GM18526 (cell line): Measurements from ENCODE around the gene TTC16.

Experiments
- POLR2A ChIP-seq: IDR thresholded peaks from 3 replicates; pipeline ENCODE4 v1.6.1; 2011; ENCODE audit not compliant: insufficient read length; ENCODE audit errors: extremely low read depth

Gene TTC16

DNA sequence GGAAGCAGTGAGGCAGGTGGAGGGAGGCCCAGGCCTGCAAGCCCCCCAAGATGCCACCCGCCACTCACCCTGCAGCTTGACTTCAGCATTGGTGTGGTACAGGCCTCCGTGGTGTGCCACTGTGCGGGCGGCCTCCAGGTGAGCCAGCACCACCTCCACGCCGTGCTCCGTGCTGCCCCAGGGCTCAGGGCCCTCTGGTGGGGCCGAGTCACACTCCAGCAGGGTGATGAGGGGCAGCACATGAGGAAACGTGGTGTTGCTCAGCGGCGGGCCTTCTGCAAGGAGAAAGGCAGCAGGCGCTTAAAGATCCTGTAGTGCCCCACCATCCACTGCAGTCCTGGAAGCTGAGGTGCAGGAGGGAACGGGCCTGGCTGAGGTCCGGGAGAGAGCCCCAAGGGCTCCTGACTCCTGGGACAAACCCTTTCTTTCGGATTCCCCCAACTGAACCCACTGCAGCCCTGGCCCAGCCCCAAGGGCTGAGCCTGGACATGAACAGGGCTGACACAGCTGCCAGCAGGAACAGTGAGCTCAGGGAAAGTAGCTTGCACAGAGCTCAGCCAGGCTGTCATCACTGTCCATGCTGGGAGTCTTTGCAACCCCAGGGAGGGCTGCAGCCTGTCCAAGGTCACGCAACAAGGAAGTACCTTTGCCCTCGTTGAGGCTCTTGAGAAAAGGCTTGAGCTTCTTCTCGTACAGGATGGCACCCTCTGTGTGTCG lies 23.9 kb downstream of the TTC16 start:
- no peak for TF ChIP-seq POLR2A

DNA sequence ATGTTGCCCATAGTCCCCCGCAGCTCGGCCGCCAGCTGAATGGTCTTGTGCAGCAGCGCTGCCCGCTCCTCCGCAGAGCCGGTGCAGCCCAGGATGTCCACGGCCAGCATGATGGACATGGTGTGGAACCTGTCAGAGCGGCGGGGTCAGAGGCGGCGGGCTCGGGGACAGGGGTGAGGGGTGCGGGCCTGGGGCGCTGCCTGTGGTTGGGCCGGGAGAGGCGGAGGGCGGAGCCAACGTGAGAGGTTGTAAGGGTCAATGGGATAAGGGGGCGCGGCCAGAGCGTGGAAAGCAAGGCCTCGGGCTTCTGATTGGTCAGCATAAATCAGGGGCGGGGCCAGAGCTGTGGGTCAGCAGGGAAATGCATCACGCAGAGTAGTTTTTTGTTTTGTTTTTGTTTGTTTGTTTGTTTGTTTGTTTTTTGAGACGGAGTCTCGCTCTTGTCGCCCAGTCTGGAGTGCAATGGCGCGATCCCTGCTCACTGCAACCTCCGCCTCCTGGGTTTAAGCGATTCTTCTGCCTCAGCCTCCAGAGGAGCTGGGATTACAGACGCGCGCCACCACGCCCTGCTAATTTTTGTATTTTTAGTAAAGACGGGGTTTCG lies 26.1 kb downstream of the TTC16 start:
- TF ChIP-seq POLR2A, result no peak

DNA sequence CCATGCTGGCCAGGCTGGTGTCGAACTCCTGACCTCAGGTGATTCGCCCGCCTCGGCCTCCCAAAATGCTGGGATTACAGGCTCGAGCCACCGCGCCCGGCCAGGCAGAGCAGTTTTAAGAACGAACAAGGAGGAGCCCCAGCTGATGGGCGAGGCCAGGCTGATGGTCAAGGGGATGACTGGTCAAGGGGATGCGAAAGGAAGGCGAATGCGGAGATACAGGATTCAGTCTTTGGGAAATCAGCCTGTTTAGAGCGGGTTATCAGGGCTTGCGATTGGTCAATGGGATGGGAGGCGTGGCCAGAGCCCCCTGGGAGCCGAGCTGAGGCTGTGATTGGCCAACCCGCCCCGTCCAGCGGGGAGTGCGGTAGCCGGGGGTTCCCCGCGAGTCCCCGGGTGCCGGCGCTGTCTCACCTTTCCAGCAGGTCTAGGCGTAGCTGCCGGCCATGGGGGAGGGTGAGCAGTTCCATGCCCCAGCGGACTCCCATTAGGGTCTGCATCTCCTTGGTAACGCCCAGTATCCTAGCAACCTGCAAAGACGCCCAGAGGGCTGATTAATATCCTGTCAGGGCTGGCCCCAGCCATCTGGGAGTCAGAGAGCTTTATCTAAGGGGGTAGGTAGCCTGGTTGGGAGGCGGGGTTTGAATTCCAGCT lies 26.7 kb downstream of the TTC16 start:
- TF ChIP-seq POLR2A, result no peak

DNA sequence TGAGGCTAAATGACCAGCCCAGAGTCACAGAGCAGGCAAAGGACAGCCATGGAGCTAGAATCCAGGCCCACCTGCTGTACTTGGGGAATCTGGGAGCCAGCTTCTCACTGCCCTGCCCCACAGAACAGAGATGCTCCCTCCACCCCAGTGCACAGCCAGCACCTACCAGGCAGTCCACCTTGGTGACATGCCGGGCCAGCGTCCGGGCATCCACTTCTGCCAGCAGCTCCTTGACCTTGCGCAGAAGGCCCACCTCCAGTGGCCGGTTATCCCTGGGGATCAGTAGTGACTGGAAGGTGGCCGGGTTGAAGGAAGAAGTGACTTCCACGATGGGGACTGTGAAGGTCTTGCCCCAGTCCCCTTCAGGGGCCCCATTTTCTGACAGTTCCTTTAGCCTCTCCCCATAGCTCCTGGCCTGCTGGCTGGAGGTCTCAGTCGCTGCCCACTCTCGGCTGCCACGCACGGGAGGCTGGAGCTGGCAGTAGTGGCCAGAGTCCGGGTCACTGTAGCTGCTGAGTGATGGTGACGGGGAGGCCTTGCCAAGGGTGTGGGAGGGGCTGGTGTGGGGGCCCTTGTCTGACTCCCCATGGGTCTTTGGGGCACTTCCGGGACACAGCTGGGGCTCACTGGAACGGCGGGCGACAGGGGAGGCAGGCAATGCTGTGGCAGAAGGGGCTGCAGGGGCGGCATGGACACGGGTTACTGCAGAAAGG lies 28.7 kb downstream of the TTC16 start:
- TF ChIP-seq POLR2A, result no peak

DNA sequence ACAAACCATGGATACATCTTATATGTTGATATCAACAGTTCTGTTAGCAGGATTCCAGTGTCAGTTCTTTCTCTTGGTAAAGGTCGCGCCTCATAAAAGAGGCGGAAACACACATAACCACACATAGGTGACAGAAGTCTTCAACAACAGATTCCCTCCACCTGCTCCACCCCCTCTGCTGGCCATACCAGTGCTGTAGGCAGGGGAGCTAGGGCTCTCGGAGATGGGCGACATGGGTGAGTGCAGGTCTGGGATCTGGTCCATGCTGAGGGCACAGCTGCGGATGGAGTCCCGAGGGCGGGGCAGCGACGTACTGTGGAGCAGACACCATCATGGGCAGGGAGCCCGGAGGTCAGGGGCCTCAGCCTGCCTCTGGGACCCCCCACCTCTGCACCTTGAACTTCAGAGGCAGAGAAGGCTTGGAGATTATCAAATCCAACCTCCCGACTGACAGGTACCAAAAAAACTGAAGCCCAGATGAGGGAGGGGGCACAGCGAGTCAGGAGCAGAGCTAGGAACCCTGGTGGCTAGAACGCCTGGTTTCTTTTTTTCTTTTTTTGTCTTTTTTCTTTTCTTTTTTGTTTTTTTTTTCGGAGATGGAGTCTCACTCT lies 31.2 kb downstream of the TTC16 start:
- no peak for TF ChIP-seq POLR2A

DNA sequence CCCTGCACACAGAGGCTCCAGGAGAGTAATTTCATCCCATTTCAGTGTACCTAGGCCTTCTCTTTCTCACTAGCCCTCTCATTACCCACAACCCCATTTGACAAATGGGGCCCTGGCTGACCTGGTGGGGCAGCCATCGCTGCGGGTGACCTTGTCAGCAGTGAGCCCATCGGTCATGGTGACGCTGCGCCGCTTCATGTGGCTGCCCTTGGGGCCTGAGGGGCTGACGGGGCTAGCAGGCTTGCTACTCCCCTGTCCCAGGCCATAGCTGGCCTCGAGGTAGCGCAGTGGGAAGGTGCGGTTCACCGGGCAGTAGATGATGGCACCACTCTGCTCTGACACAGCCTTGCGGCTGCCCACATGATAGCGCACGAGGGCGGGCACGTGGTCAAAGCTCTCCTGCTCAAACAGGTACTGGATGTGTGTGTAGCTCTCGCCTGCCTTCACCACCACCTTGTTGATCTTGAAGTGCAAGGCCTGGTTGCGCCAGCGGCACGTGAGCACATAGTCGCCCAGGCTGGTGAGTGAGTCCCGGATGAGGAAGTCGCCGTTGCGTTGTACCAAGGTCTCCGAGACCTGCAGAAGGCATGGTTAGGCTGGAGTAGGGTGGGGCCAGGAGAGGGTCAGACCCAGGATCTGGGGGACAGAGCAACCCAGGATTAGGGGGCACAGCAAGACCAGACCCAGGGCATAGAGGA lies 33.4 kb downstream of the TTC16 start:
- no peak for TF ChIP-seq POLR2A

DNA sequence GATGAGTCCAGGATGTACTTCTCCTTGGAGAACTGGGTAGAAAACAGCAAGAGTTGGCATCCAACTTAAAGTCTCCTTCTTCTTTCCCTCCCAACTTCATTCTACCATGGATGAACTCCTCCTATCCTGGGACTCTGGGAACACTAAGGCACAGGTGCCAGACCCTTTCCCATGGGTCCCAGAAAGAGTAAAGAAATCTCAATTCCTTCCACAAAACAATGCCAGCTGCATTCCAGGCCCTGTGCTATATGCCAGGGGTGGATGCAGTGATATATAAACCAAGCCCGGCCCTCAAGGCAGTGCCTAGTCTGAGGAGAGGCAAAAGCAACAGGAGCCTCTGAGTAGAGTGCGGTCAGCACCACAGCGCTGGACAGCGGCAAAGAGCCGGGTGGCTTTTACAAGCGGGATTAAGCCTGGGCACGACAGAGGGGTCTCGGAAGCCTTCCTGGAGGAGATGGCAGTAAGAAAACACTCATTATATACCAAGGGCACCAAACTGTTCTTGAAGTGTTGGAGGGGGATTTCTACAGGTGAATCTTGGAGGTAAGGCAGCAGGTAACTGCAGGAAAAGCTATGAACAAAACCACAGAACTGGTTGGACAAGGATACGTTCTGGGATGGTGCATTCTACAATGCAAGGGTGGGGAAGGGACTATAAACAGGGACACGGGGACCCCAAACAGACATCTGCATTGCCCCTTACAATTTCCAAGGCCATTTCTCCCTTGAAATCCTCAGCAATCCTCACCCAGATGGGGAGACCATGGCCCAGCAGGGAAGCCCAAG lies 35.6 kb downstream of the TTC16 start:
- no peak for TF ChIP-seq POLR2A

DNA sequence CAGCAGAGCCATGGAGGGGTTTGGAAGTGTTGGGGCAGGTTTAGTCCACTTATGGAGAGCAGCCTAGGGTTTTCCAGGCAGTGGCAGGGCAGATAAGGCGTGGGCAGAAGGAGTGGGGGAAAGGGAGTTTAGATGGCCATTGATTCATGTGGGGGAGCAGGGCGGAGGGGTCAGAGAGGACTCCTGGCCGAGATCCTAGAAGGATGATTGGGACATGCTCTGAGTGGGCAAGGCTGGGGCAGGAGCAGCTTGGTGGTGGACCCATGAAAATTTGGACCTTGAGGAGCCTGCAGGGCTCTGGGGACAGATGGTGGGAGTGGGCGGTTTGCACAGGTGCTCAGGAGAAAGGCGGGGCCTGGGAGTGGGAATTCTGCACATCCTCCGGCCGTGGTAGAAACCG lies 37.3 kb downstream of the TTC16 start:
- TF ChIP-seq POLR2A, result no peak

DNA sequence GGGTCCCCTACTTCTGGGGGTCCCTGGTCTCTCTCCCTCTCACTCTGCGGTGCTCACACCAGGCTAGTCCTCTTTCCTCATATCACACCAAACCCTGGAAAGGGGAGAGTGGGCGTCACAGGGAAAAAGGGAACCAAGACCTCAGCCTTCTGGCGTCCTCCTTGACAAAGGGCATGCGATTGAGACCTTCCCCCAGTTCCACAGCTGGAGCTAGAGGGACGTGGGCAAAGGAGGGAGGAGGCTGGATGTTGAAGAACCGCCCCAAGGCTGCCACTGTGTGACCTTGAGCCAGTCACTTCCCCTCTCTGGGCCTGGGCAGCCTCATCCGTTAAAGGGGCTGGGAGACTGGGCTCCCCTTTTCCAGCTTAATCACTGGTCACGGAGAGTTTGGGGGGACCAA lies 37.7 kb downstream of the TTC16 start:
- TF ChIP-seq POLR2A, result no peak

DNA sequence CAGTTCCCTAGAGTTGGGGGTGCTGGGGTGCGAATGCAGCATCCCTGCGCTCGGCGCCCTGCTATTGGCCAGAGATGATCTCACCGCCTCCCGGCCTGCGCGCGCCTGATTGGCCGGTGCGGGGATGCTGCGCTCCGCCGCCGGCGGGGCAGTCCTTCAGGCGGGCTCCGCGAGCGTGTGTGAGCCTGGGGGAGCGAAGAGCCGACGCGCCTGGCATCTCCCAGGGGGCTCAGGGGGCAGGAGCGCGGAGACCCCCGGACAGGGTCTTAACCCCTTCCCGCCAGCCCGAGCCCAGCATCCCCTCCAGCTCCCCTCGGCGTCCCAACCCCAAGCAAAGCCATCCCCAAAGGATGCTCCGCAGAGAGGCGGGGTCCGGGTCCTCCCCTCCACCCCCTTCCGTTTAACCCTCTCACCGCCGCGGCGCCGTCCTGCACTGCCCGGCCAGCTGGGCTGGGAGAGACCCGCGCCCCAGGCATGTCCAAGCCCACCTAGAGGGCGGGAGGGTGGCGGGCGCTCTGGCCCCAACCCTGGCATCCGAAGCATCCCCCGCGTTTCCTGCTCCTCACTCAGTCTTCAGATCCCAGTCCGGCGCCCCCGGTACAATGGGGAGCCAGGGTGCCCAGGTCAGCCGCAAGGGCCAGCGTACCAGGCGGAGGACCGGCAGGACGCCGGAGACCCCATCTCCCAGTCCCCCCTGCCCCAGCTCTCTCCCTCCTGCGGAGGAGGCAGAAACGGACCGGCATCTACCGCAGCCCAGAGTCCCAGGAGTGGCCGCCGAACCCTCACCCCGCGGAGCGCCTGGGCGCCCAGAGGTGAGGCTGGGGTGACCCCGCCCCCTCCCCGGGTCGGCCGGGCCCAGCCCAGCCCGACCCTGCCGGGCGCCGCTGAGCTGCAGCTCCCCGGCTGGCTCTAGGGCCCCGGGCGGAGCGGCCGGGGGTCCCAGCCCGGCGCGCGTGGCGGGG lies 38.5 kb downstream of the TTC16 start:
- no peak for TF ChIP-seq POLR2A

DNA sequence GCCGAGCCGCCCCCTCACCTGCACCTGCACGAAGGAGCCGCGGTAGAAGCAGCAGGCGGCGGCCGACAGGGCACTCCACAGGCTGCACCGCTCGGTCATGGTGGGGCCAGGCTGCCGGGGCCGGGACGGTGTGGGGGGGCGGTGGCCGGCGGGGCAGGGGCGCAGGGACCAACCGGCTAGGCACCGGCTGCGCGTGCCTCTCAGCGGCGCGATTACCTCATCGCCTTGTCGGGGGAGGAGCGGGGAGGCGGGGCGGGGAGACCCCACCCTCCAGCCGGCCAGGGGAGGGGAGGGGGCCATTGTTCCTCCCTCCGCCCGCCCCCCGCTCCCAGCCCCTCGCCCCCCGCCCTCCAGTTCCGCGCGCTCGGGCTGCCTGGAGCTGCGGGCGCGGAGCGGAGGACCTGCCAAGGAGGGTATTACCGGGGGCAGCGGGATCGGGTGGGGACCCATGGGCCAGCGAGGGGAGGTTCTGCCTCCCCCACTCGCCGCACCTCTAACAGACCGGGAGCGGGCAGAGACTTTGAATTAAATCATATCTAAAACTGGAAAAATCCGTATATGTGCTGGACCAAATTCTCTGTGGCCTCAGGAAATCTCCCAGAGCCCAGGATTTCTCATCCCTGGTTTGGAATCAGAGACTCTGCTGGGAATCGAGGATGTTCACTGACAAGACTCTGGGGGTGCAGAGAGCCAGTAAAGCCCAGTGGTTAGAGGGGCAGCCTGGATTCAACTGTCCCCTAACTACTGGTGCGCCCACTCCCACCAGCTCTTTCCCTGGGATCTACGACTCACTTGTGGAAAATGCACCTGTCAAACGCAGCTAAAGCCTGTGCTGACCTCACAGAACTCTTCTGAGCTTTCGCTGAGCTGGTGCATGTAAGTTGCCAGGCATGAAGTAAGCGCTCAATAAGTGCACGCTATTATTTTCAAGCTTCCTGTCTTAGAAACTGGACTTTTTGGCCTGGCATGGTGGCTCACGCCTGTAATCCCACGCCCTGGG lies 39.5 kb downstream of the TTC16 start:
- no peak for TF ChIP-seq POLR2A

DNA sequence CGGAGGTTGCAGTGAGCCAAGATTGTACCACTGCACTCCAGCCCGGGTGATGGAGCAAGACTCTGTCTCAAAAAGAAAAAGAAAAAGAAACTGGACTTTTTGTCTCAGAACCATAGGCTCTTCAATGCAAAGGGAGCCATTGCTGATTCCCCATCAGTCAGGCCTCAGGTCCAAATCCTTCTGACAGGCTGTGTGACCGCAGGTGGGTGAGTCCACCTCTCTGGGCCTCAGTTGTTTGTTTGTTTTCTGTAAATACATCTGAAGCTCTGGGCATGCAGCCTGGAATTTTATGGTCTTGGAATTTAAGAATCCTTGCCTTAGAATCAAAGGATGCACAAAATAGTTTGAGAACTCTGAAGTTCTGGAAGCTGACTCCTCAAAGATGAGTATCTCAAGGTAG lies 40.4 kb downstream of the TTC16 start:
- no peak for TF ChIP-seq POLR2A
